ENCODE data around the gene NFE2L2. TPM values are rescaled to one million over a fixed set of nuclear protein-coding genes. Genes with fewer than 3 reads are reported as not detected.

NFE2L2 gene
- total and polyA plus RNA-seq, 2 donors (not counting 1 experiment from before 2014, with no cell fraction given): 16.8 to 93.6 TPM

DNA sequence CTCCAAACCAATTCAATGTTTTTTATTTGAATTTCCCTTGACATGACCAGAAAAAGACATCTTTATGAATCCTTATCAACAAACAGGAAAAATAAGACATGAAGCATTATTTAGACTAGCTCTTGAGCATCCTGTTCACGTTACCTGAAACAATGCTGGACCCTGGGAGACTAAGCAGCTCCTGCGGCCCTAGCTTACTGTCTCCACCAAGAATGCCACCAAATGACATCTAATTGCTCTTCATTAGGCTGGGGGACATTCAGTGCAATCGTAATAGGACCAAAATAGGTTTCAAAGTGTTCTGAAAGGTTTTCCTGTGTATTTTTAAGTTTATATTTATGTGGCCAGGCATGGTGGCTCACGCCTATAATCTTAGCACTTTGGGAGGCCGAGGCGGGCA lies 25.5 kb downstream of the NFE2L2 start:
- no peaks in the 10 kb centered on the region for H3K9me3 ChIP-seq (ENCODE audit: control extremely low read depth in 1 of 3, control insufficient read depth in 2 of 3, insufficient read depth in 1 of 3, low read length in 2 of 3)
- peak overlapping the region; percentile 58 for H3K4me2 ChIP-seq (replicated peaks; ENCODE audit: low read depth, low read length, poor library complexity, severe bottlenecking)
- H3K9ac ChIP-seq (ENCODE audit: low read length): no peak overlapping the region
- Mint-ChIP-seq H3K9me3 (ENCODE audit: insufficient read depth) (no peaks in the 10 kb centered on the region), H3K27me3 (no peaks in the 10 kb centered on the region), H3K4me3 (peak overlapping the region; percentile 19), H3K27ac (peak overlapping the region; percentile 68), H3K4me1 (peaks cover 69% of the 10 kb centered on the region)
- H2AFZ ChIP-seq (ENCODE audit: insufficient read depth, low read depth, low read length, poor library complexity, severe bottlenecking): no peak overlapping the region
- intact Hi-C loops (cut with micrococcal nuclease): no loop called here
- H3K79me2 ChIP-seq (ENCODE audit: control insufficient read depth, insufficient read depth, low read length): peaks cover 94% of the 10 kb centered on the region
- peaks cover 77% of the 10 kb centered on the region for H4K20me1 ChIP-seq (ENCODE audit: control insufficient read depth, insufficient read depth, low read length, poor library complexity, severe bottlenecking)
- peaks cover 48 to 50% of the 10 kb centered on the region in 2 donors for H3K4me1 ChIP-seq (ENCODE audit: control insufficient read depth in 2 of 2, insufficient read depth in 2 of 2, low read length in 2 of 2)
- no peaks in the 10 kb centered on the region for H3K27me3 ChIP-seq (replicated peaks in 1 of 4; ENCODE audit: control extremely low read depth in 1 of 4, control insufficient read depth in 3 of 4, insufficient read depth in 4 of 4, low read length in 3 of 4)
- CTCF ChIA-PET: interaction anchor here (1.3 to 4.9 kb wide), 4 partner anchors 16 to 74 kb away, joined by 3 to 46 read pairs (median 8); partner anchors contain the start of gene NFE2L2
- no peak for TF ChIP-seq EZH2 (IDR thresholded peaks at IDR 0.05; ENCODE audit: borderline replicate concordance, insufficient read depth, low read depth, low read length, poor library complexity, severe bottlenecking)
- TF ChIP-seq, protein P1, sequence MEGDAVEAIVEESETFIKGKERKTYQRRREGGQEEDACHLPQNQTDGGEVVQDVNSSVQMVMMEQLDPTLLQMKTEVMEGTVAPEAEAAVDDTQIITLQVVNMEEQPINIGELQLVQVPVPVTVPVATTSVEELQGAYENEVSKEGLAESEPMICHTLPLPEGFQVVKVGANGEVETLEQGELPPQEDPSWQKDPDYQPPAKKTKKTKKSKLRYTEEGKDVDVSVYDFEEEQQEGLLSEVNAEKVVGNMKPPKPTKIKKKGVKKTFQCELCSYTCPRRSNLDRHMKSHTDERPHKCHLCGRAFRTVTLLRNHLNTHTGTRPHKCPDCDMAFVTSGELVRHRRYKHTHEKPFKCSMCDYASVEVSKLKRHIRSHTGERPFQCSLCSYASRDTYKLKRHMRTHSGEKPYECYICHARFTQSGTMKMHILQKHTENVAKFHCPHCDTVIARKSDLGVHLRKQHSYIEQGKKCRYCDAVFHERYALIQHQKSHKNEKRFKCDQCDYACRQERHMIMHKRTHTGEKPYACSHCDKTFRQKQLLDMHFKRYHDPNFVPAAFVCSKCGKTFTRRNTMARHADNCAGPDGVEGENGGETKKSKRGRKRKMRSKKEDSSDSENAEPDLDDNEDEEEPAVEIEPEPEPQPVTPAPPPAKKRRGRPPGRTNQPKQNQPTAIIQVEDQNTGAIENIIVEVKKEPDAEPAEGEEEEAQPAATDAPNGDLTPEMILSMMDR (IDR thresholded peaks at IDR 0.05): no peak
- no peak for ATAC-seq (ENCODE audit: low read depth)
- POLR2A ChIA-PET: interaction anchor here (1.0 to 4.0 kb wide), 3 partner anchors 25 to 73 kb away, joined by 3 to 17 read pairs (median 4); partner anchors contain the start of genes HNRNPA3 and NFE2L2
- H3K27ac ChIP-seq (ENCODE audit: low read length in 2 of 2): peak overlapping the region; percentile 59 to 60
- WGBS (ENCODE audit: insufficient coverage): 85% methylated on average over 3 of the region's 6 CpGs
- H3K36me3 ChIP-seq (replicated peaks in 1 of 2; ENCODE audit: control extremely low read depth in 1 of 2, control insufficient read depth in 1 of 2, extremely low read depth in 1 of 2, insufficient read depth in 2 of 2, low read length in 1 of 2): peaks cover 0 to 4% of the 10 kb centered on the region in 2 experiments
- H3K4me3 ChIP-seq (ENCODE audit: control extremely low read depth in 1 of 5, extremely low read depth in 1 of 5, insufficient read depth in 1 of 5, low read depth in 2 of 5, low read length in 4 of 5): no peak overlapping the region
- DNase-seq: no peak

DNA sequence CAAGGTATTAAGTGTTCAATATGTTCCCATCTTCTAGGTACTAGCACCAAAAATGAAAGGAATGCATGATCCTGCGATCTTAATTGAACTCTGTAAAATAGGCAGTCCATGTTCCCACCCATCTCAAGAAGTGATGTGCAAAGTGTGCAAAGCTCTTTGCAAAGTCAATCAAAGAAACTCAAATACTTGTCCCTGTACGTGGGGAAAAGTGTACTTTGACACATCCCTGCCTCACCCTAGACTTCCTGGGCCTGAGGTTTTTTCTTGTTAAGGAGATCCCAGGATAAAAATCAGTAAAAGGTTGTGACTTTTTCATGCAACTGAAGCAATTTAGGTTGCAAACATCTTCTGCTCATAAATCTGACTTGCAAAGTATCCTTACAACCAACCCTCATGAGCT lies 26.6 kb downstream of the NFE2L2 start:
- no CpG with 5 or more reads among the region's 2 CpGs for WGBS (ENCODE audit: insufficient coverage)
- POLR2A ChIA-PET: interaction anchor here (4.0 kb wide), 1 partner anchor 26 kb away, joined by 17 read pairs; the partner anchor contains the start of gene NFE2L2
- peaks cover 0 to 15% of the 10 kb centered on the region in 2 experiments for H3K36me3 ChIP-seq (replicated peaks in 1 of 2; ENCODE audit: control extremely low read depth in 1 of 2, control insufficient read depth in 1 of 2, extremely low read depth in 1 of 2, insufficient read depth in 2 of 2, low read length in 1 of 2)

More for the DNA sequence above, 26.6 kb downstream of the NFE2L2 start:
- no peak overlapping the region for H3K4me3 ChIP-seq (ENCODE audit: control extremely low read depth in 1 of 5, extremely low read depth in 1 of 5, insufficient read depth in 1 of 5, low read depth in 2 of 5, low read length in 4 of 5)
- H3K4me2 ChIP-seq (replicated peaks; ENCODE audit: low read depth, low read length, poor library complexity, severe bottlenecking): no peak overlapping the region
- ATAC-seq (ENCODE audit: low read depth): no peak
- H3K27ac ChIP-seq (ENCODE audit: low read length in 2 of 2): no peak overlapping the region
- H4K20me1 ChIP-seq (ENCODE audit: control insufficient read depth, insufficient read depth, low read length, poor library complexity, severe bottlenecking): peaks cover 77% of the 10 kb centered on the region
- H3K4me1 ChIP-seq (ENCODE audit: control insufficient read depth in 2 of 2, insufficient read depth in 2 of 2, low read length in 2 of 2): peaks cover 41 to 43% of the 10 kb centered on the region in 2 donors
- no peak overlapping the region for H3K9ac ChIP-seq (ENCODE audit: low read length)
- H3K4me3 Mint-ChIP-seq: no peak overlapping the region
- TF ChIP-seq EZH2 (IDR thresholded peaks at IDR 0.05; ENCODE audit: borderline replicate concordance, insufficient read depth, low read depth, low read length, poor library complexity, severe bottlenecking): no peak
- TF ChIP-seq, protein P1 (IDR thresholded peaks at IDR 0.05): no peak
- no peaks in the 10 kb centered on the region for H3K27me3 Mint-ChIP-seq
- no peaks in the 10 kb centered on the region for H3K9me3 Mint-ChIP-seq (ENCODE audit: insufficient read depth)
- H2AFZ ChIP-seq (ENCODE audit: insufficient read depth, low read depth, low read length, poor library complexity, severe bottlenecking): no peak overlapping the region
- H3K79me2 ChIP-seq (ENCODE audit: control insufficient read depth, insufficient read depth, low read length): peaks cover 91% of the 10 kb centered on the region
- H3K27me3 ChIP-seq (replicated peaks in 1 of 4; ENCODE audit: control extremely low read depth in 1 of 4, control insufficient read depth in 3 of 4, insufficient read depth in 4 of 4, low read length in 3 of 4): no peaks in the 10 kb centered on the region
- no peaks in the 10 kb centered on the region for H3K9me3 ChIP-seq (ENCODE audit: control extremely low read depth in 1 of 3, control insufficient read depth in 2 of 3, insufficient read depth in 1 of 3, low read length in 2 of 3)
- no peak overlapping the region for H3K27ac Mint-ChIP-seq
- intact Hi-C loops (cut with micrococcal nuclease): no loop called here
- H3K4me1 Mint-ChIP-seq: peaks cover 62% of the 10 kb centered on the region
- DNase-seq: no peak
- CTCF ChIA-PET: interaction anchor here (4.9 kb wide), 1 partner anchor 26 kb away, joined by 46 read pairs; the partner anchor contains the start of gene NFE2L2
